GM08714 (cell line): ENCODE data around the gene OSBPL2.

Source experiments
- H3K4me3 ChIP-seq: fragments of 200-500 bp; sonication (Bioruptor generic); 2 replicates; pipeline ENCODE4 v1.5.1; 2014; ENCODE audit warnings: mild to moderate bottlenecking, low read length, inconsistent platforms
- ZNF274 ChIP-seq: IDR thresholded peaks from 2 replicates; pipeline ENCODE4 v1.6.1; 2012; ENCODE audit warnings: mild to moderate bottlenecking, low read depth, low read length

The OSBPL2 gene

GRCh38 chr20:62201173-62202082 is 36.9 kb upstream of the OSBPL2 start:
- TF ChIP-seq ZNF274: no peak
- no peak overlapping the region; the same call in 1 of the 2 replicates for H3K4me3 ChIP-seq

GRCh38 chr20:62202083-62202395 is 36.3 kb upstream of the OSBPL2 start:
- TF ChIP-seq ZNF274: no peak
- H3K4me3 ChIP-seq: no peak overlapping the region; the same call in 1 of the 2 replicates

GRCh38 chr20:62202676-62203377 is 35.5 kb upstream of the OSBPL2 start:
- no peak overlapping the region for H3K4me3 ChIP-seq
- TF ChIP-seq ZNF274: no peak

GRCh38 chr20:62203378-62204030 is 34.8 kb upstream of the OSBPL2 start:
- no peak overlapping the region for H3K4me3 ChIP-seq
- TF ChIP-seq ZNF274: no peak

- no peak for TF ChIP-seq ZNF274
These were observed 32.5 kb upstream of the OSBPL2 start for GRCh38 chr20:62205618-62206387.

GRCh38 chr20:62206388-62206775 is 31.9 kb upstream of the OSBPL2 start:
- no peak for TF ChIP-seq ZNF274
- no peak overlapping the region for H3K4me3 ChIP-seq

More at GRCh38 chr20:62205618-62206387, 32.5 kb upstream of the OSBPL2 start:
- no peak overlapping the region for H3K4me3 ChIP-seq

- TF ChIP-seq ZNF274: no peak
- no peak overlapping the region for H3K4me3 ChIP-seq
These were observed 30.1 kb upstream of the OSBPL2 start for GRCh38 chr20:62208061-62208794.

- TF ChIP-seq ZNF274: no peak
- H3K4me3 ChIP-seq: no peak overlapping the region
These were observed 29.2 kb upstream of the OSBPL2 start for GRCh38 chr20:62208795-62209755.

- TF ChIP-seq ZNF274: no peak
- no peak overlapping the region for H3K4me3 ChIP-seq
These were observed 28.3 kb upstream of the OSBPL2 start for GRCh38 chr20:62209850-62210495.

- H3K4me3 ChIP-seq: no peak overlapping the region
- no peak for TF ChIP-seq ZNF274
These were observed 27.8 kb upstream of the OSBPL2 start for GRCh38 chr20:62210496-62210855.

- no peak overlapping the region for H3K4me3 ChIP-seq
- TF ChIP-seq ZNF274: no peak
These were observed 27.1 kb upstream of the OSBPL2 start for GRCh38 chr20:62211216-62211615.

GRCh38 chr20:62211769-62212288 is 26.5 kb upstream of the OSBPL2 start:
- TF ChIP-seq ZNF274: no peak

More at GRCh38 chr20:62211769-62212288, 26.5 kb upstream of the OSBPL2 start:
- no peak overlapping the region for H3K4me3 ChIP-seq
